GM23248 (cell line): ENCODE measurements around the gene TIAM2. TPM values are rescaled to one million over a fixed set of nuclear protein-coding genes. Genes with fewer than 3 reads are reported as not detected.

Source experiments
- DNase-seq: peaks from one replicate; pipeline ENCODE4 v3.0.0-alpha.2; 2015
- H2AFZ ChIP-seq: fragments of 200-600 bp; sonication (generic); 2 replicates; pipeline ENCODE4 v1.6.1; 2016; ENCODE audit warnings: antibody characterized with exemption
- H3F3A ChIP-seq: fragments of 200-600 bp; sonication (generic); 2 replicates; pipeline ENCODE4 v1.6.1; 2016; ENCODE audit warnings: mild to moderate bottlenecking, antibody characterized with exemption, mixed run types; ENCODE audit not compliant: insufficient read depth
- H3K27ac ChIP-seq: fragments of 200-600 bp; sonication (generic); 2 replicates; pipeline ENCODE4 v1.5.1; 2016; ENCODE audit warnings: mild to moderate bottlenecking
- H3K27me3 ChIP-seq: fragments of 200-600 bp; sonication (generic); replicated peaks from 2 replicates; pipeline ENCODE4 v1.6.1; 2016; ENCODE audit warnings: mild to moderate bottlenecking; ENCODE audit not compliant: insufficient read depth
- H3K36me3 ChIP-seq: fragments of 200-600 bp; sonication (generic); 2 replicates; pipeline ENCODE4 v1.6.1; 2016; ENCODE audit warnings: low read depth, mild to moderate bottlenecking
- H3K4me1 ChIP-seq: fragments of 200-600 bp; sonication (generic); 2 replicates; pipeline ENCODE4 v1.6.1; 2016; ENCODE audit warnings: mild to moderate bottlenecking; ENCODE audit not compliant: insufficient read depth
- H3K4me2 ChIP-seq: fragments of 200-600 bp; sonication (generic); one replicate; pipeline ENCODE4 v1.6.1; 2016; ENCODE audit warnings: mild to moderate bottlenecking; ENCODE audit not compliant: unreplicated experiment
- H3K4me3 ChIP-seq: fragments of 200-600 bp; sonication (generic); 2 replicates; pipeline ENCODE4 v1.5.1; 2016; ENCODE audit warnings: mild to moderate bottlenecking
- H3K79me2 ChIP-seq: fragments of 200-600 bp; sonication (generic); 2 replicates; pipeline ENCODE4 v1.6.1; 2016; ENCODE audit warnings: mild to moderate bottlenecking; ENCODE audit not compliant: insufficient read depth
- H3K9ac ChIP-seq: fragments of 200-600 bp; sonication (generic); 2 replicates; pipeline ENCODE4 v1.6.1; 2016; ENCODE audit warnings: mild to moderate bottlenecking
- H3K9me2 ChIP-seq: fragments of 200-600 bp; sonication (generic); 2 replicates; pipeline ENCODE4 v1.6.1; 2016; ENCODE audit warnings: mixed run types, mild to moderate bottlenecking, moderate library complexity; ENCODE audit not compliant: insufficient read depth
- H3K9me3 ChIP-seq: fragments of 200-600 bp; sonication (generic); one replicate; pipeline ENCODE4 v1.6.1; 2017; ENCODE audit warnings: low read depth
- H4K20me1 ChIP-seq: fragments of 200-600 bp; sonication (generic); 2 replicates; pipeline ENCODE4 v1.6.0; 2016; ENCODE audit not compliant: insufficient read depth
- EZH2 ChIP-seq: fragments of 200-600 bp; sonication (generic); IDR thresholded peaks from 2 replicates; pipeline ENCODE4 v1.6.1; 2018; ENCODE audit warnings: antibody characterized with exemption, mild to moderate bottlenecking; ENCODE audit not compliant: insufficient read depth, poor library complexity, severe bottlenecking
- EZH2phosphoT487 ChIP-seq: fragments of 200-600 bp; sonication (generic); IDR thresholded peaks from 2 replicates; pipeline ENCODE4 v1.6.1; 2018; ENCODE audit warnings: antibody characterized with exemption, moderate library complexity, mild to moderate bottlenecking, low read depth; ENCODE audit not compliant: insufficient read depth
- WGBS, 2 experiments: methylation state at CpG; one replicate each; pipeline ENCODE4 v1.1.6; 2015 to 2017; ENCODE audit warnings: low lambda C conversion rate in 2 of 2, low coverage in 1 of 2; ENCODE audit errors: missing lambda C conversion rate in 2 of 2; 5-methylcytosine and 5-hydroxymethylcytosine counted together
- in situ Hi-C: fragments of 300-500 bp; cut with MboI; formaldehyde crosslinking; loops from 2 replicates; pipeline ENCODE4 v1.15.0; 2020
- polyA plus RNA-seq: library from polyadenylated mRNA; unstranded; fragments of >200 nt; fragmentation: Nextera tagmentation; extraction: Ambion mirVana; gene quantifications from 2 replicates; pipeline ENCODE4 v1.2.1, GENCODE V29; 2016
- total RNA-seq: library from RNA; depleted of rRNA; stranded (reverse); fragments of >200 nt; shearing (Covaris generic); gene quantifications from 2 replicates; pipeline ENCODE4 v1.2.3, GENCODE V29; 2014

The TIAM2 gene
- total and polyA plus RNA-seq, 2 experiments from 2014 or later = 2.4 to 2.6 TPM

DNA sequence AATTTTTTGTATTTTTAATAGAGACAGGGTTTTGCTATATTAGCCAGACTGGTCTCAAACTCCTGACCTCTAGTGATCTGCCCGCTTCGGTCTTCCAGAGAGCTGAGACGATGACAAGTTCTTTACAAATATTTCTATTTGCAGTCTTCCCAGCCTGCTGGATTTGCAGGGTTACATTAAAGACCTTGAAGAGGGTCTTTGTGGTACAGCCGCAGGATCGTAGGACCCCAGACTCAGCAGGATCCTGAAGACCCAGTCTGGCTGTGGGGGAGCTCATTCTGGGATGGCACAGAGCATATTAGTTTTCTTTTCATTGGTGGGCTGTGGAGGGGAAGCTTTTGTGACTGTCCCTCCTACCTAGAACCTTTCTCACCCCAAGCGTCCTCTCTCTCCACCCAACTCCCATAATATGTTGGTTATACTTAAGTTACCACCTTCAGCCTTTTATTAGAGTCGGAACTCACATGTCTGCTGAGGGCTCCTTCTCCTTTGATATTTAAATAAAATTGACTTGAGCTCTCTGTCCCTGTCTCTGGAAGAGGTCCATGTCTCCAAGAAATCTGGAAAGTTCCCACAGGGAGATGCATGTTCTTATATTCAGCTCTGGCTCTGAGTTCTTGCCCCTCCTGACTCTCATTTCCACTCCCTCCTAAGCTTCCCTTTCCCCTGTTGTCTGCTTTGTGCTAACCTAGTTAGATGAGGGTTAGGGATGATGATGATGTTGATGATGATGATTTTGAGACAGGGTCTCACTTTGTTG is 72.0 kb downstream of the TIAM2 start:
- H3K4me1 ChIP-seq = peaks cover 33% of the 10 kb centered on the region
- DNase-seq = no peak
- H3K36me3 ChIP-seq = no peaks in the 10 kb centered on the region
- no peak for TF ChIP-seq EZH2
- no peak for TF ChIP-seq EZH2phosphoT487
- in situ Hi-C loops = no loop called here
- H3K9me2 ChIP-seq = no peaks in the 10 kb centered on the region
- no peaks in the 10 kb centered on the region for H3K27me3 ChIP-seq
- no peaks in the 10 kb centered on the region for H4K20me1 ChIP-seq
- WGBS, 2 experiments = 92 to 94% methylated on average over 7 of the region's 7 CpGs
- H3K4me2 ChIP-seq = no peak overlapping the region
- no peaks in the 10 kb centered on the region for H3K79me2 ChIP-seq
- no peaks in the 10 kb centered on the region for H3K9me3 ChIP-seq
- no peak overlapping the region for H2AFZ ChIP-seq
- H3K9ac ChIP-seq = no peak overlapping the region
- H3F3A ChIP-seq = peaks cover 22% of the 10 kb centered on the region
- no peak overlapping the region for H3K4me3 ChIP-seq
- H3K27ac ChIP-seq = no peak overlapping the region

DNA sequence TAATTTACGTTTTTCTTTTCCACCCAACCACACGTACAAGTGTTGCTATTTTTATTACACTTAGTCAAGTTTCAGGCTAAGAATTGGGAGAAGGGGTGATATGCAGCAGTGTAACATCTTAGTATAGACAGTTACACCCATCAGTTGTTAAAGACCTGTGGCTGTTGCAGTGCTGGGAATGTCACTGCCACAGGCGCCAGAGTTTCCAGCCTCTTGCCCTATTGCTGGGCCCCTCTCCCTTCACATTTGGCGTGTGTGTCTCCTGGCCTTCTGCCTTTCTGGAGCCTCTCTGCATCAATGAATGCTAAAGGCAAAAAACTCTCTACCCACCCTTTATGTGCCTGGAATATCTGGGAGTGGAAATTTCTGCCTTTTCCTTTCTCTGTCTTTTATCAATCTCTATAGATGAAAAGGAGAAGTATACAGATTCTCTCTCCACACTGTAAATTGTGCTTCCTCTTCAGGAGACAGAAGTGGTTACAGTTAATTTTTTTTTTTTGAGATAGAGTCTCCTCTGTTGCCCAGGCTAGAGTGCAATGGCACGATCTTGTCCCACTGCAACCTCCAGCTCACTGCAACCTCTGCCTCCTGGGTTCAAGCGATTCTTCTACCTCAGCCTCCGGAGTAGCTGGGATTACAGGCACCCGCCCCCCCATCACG is 73.0 kb downstream of the TIAM2 start:
- Histone ChIP-seq H3K9ac (no peak overlapping the region), H3K9me2 (no peaks in the 10 kb centered on the region), H3K4me2 (no peak overlapping the region), H2AFZ (no peak overlapping the region), H3K4me3 (no peak overlapping the region), H3K36me3 (no peaks in the 10 kb centered on the region), H3K4me1 (peaks cover 26% of the 10 kb centered on the region), H4K20me1 (no peaks in the 10 kb centered on the region), H3K27ac (no peak overlapping the region), H3K79me2 (no peaks in the 10 kb centered on the region), H3K27me3 (no peaks in the 10 kb centered on the region), H3F3A (peaks cover 14% of the 10 kb centered on the region; the same call in 1 of the 2 replicates), H3K9me3 (no peaks in the 10 kb centered on the region)
- no peak for DNase-seq
- in situ Hi-C loops = no loop called here
- TF ChIP-seq EZH2phosphoT487 (no peak), EZH2 (no peak)
- 58 to 64% methylated on average over 9 of the region's 9 CpGs for WGBS, 2 experiments

DNA sequence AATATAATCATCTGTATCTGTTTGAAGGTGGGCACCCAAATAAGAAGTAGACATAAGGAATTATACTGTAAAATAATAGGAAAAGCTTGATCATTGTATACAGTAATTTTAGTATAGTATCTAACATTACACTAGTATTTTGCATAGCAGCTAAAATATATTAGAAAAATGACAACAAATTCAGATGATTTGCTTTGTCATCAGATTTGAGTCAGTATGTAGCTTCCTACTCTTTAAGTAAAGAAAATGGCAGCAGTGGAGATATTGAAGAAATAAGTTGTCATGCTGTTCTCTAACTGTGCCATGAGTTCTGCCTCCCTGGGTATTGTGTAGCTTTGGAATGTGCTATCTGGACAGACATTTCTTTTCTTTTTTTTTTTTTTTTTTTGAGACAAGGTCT is 74.4 kb downstream of the TIAM2 start:
- no peak overlapping the region for H2AFZ ChIP-seq
- no peak overlapping the region for H3K4me3 ChIP-seq
- H3K27me3 ChIP-seq = no peaks in the 10 kb centered on the region
- H3K9me3 ChIP-seq = no peaks in the 10 kb centered on the region
- peaks cover 13% of the 10 kb centered on the region; the same call in 1 of the 2 replicates for H3K4me1 ChIP-seq
- no peak overlapping the region for H3K9ac ChIP-seq
- no peaks in the 10 kb centered on the region for H4K20me1 ChIP-seq
- H3K79me2 ChIP-seq = no peaks in the 10 kb centered on the region
- no peak overlapping the region for H3K27ac ChIP-seq
- no peaks in the 10 kb centered on the region for H3K9me2 ChIP-seq
- H3K4me2 ChIP-seq = no peak overlapping the region
- H3K36me3 ChIP-seq = no peaks in the 10 kb centered on the region
- H3F3A ChIP-seq = peaks cover 5% of the 10 kb centered on the region; the same call in 1 of the 2 replicates
- TF ChIP-seq EZH2 (no peak), EZH2phosphoT487 (no peak)
- DNase-seq = no peak
- in situ Hi-C loops = no loop called here

- H3K4me1 ChIP-seq = peaks cover 12% of the 10 kb centered on the region; the same call in 1 of the 2 replicates
- H3F3A ChIP-seq = no peaks in the 10 kb centered on the region
- TF ChIP-seq EZH2phosphoT487 (no peak), EZH2 (no peak)
- no peaks in the 10 kb centered on the region for H3K79me2 ChIP-seq
- no peak overlapping the region for H3K4me3 ChIP-seq
- H3K36me3 ChIP-seq = no peaks in the 10 kb centered on the region
- no peak overlapping the region for H3K9ac ChIP-seq
- no peak overlapping the region for H2AFZ ChIP-seq
- H4K20me1 ChIP-seq = no peaks in the 10 kb centered on the region
- no peak for DNase-seq
- 91 to 92% methylated on average over 12 of the region's 12 CpGs for WGBS, 2 experiments
- no peak overlapping the region for H3K27ac ChIP-seq
- in situ Hi-C loops = no loop called here
- no peaks in the 10 kb centered on the region for H3K27me3 ChIP-seq
- H3K9me2 ChIP-seq = no peaks in the 10 kb centered on the region
- H3K9me3 ChIP-seq = no peaks in the 10 kb centered on the region
- no peak overlapping the region for H3K4me2 ChIP-seq
Measured at GRCh38 chr6:155075930-155076695, 81.0 kb downstream of the TIAM2 start.
